Limb (tissue), 2 donors: ENCODE measurements around the gene ARID3A.

ENCODE experiments used
- DNase-seq, 2 donors: peaks; one replicate each; pipeline ENCODE4 v3.0.0-alpha.2; 2016; ENCODE audit errors: extremely low spot score in 2 of 2

Gene ARID3A

DNA sequence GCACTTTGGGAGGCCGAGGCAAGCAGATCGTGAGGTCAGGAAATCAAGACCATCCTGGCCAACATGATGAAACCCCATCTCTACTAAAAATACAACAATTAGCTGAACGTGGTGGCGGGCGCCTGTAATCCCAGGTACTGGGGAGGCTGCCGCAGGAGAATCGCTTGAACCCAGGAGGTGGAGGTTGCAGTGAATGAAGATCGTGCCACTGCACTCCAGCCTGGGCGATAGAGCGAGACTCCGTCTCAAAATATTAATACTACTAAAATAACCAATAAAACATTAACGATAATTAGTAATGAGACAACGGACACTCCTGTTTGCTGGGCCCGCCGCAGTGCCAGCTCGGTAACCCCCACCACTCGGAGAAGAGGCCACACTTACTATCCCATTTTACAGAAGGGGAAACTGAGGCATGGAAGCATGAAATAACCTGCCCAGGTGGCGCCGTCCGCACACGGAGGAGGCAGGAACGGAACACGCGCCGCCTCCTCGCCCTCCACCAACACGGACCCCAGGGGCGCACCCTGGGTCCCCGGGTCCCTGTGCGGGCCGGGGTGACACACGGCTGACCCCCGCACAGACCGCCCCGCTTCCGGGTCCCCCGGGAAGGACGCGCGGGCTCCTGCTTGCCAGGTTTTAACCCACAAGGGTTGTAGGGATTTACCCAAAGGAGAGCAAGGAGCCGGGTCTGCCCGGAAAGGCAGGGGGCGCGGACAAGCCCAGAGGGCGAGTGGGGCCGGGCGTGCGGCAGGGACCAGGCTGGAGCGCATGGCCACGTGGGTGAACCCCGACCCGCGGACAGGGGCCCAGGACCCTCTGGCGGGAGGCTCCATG, 14.4 kb upstream of the ARID3A start:
- peak in 1 of 2 donors; percentile 48 for DNase-seq

DNA sequence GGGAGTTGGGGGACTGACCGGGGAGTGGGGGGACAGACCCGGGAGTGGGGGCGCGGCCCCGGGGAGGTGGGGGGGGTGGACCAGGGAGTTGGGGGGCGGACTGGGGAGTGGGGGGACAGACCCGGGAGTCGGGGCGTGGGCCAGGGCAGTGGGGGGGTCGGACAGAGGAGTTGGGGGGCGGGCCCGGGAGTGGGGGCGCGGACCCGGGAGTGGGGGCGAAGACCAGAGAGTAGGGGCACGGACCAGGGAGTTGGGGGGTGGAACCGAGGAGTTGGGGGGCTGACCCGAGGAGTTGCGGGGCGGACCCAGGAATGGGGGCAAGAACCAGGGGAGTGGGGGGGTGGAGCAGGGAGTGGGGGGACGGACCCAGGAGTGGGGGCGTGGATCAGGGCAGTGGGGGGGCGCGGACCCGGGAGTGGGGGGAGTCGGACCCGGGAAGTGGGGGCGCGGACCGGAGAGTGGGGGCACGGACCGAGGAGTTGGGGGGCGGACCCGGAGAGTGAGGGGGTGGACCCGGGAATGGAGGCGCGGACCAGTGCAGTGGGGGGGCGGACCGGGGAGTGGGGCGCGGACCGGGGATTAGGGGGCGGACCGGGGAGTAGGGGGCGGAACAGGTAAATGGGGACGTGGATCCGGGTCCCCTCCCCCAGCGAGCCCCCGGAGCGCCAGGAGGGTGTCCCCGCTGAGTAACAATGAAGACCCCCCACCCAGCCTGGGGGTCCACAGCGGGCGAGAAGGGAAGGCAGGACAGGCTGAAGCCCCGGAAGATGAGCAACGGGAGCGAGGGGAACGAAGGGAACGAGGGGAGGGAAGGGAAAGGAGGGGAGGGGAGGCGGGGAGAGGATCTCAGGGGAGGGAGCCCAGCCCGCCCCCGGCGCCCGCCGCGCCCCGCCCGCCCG, 13.4 kb upstream of the ARID3A start:
- DNase-seq = no peak

DNA sequence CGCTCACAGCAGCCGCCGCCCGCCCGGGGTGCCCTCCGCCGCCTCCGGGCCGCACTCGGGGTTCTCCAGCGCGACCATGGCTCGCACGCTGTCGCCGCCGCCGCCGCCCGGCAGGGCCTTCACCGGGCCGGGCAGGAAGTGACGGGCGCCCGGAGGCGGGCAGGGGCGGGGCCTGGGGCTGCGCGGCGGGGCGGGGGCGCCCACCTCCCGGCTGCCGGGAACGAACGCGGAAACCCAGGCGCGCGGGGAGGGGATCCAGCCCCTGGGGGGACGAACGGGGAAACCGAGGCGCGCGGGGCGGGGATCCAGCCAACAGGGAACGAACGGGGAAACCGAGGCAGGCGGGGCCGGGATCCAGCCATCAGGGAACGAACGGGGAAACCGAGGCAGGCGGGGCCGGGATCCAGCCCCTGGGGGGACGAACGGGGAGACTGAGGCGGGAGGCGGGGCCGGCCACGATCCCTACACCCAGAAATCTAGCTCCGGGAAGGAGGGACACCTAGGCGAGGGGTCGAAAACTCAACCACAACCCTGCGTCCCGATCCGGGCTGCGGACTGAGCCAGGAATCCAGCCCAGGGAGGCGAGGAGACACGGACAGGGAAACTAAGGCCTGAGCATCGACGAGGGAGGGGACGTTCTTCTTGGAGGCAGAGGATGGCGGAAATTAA, 12.6 kb upstream of the ARID3A start, which contains the start of gene R3HDM4:
R3HDM4 (minus strand) TSS at position 140 of the 669 bp plus-strand sequence; CDS start at position 78, 62 bp downstream.
- peak in 1 of 2 donors; percentile 91 for DNase-seq

DNA sequence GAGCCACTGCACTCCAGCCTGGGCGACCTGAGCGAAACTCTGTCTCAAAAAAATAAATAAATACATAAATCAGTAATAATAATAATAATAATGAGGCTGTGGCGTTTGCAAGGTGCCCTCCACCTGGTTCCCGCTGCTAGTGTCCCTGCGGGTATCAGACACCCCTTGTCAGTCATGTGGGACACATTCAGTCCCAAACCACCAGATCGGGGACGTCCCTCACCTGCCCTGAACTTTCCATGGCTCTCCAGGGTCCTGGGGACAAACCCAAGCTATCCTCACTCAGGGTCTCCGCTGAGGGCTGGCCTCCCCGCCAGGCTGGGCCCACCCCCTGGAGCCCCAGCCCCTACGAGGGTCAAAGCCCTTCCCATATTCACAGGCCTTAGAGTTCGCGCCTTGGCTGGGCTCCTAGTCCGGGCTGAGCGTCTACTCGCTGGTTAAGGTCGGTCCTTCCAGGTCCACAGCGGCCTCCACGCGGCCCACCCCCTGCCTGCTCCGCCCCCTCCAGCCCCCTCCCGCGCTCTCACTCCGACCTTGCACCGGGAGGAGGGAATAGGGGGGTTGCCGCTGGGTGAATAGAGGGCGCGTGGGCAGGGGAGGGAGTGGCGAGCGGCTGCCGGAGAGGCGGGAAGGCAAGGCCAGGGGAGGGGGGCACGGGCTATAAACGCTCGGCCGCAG, 9.1 kb upstream of the ARID3A start:
- DNase-seq = peak in 1 of 2 donors; percentile 56

DNA sequence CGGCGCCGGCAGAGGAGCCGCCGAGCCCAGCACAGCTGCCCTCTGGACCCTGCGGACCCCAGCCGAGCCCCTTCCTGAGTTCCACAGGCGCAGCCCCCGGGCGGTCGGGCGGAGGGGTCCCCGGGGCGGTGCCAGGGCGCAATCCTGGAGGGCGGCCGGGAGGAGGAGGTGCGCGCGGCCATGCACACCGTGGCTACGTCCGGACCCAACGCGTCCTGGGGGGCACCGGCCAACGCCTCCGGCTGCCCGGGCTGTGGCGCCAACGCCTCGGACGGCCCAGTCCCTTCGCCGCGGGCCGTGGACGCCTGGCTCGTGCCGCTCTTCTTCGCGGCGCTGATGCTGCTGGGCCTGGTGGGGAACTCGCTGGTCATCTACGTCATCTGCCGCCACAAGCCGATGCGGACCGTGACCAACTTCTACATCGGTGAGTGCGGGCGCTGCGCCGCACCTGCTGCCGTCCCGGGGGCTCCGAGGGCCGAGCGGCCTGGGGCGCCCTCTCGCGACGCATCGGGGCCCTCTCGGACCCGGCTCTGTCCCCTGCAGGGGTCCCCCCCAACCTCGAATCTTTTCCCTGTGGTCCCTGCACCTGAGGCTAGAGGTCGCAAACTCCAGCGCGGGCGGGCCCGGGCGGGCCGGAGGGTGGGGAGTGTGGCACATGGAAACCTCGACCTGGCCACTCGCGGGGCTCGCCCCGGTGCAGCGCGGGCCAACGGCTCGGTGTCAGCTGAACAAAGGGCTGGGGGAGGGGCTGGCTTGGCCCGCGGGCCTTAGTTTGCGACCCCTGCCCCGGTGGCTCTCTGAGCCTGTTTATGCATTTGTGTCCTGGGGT, 8.3 kb upstream of the ARID3A start, which contains the start of gene KISS1R:
KISS1R (plus strand) TSS at position 11 of the 829 bp plus-strand sequence; CDS start at position 181, 170 bp downstream.
- peak in 1 of 2 donors; percentile 64 for DNase-seq

DNA sequence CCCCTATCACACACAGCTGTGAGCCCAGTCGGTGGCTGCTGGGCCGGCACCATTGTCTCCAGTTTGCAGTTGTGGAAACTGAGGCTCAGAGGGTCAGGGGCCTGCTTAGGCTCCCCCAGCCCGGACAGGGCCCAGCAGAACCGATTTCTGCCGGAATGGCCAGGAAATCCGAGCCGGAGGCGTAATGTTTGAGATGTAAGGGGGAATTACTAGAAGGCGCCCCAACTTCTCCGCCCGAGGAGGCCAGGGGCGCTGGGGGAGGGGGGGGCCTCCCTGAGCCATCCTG, 7.7 kb upstream of the ARID3A start:
- no peak for DNase-seq

DNA sequence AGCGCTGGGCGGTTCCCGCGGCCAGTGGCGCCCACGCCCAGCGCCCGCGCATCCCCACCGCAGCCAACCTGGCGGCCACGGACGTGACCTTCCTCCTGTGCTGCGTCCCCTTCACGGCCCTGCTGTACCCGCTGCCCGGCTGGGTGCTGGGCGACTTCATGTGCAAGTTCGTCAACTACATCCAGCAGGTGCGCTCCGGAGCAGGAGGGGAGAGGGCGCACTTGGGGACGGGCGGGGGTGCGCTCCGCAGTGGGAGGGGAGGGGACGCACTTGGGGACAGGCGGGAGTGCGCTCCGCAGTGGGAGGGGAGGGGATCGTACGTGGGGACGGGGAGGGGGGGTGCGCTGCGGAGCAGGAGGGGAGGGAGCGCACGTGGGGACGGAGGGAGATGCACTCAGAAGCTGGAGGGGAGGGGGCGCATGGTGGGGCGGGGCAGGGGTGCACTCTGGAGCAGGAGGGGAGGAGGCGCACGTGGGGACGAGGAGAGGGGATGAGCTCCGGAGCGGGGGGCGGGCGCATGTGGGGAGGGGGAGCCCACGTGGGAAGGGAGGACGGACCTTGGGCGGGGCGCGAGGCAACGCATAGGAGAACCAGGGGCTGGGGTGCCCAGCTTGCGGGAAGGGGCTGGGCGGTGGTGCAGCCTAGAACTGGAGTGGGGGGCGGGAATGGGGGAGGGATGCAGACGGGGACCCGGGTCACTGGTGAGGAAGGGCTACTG, 7.2 kb upstream of the ARID3A start:
- DNase-seq = peak in 1 of 2 donors; percentile 46

DNA sequence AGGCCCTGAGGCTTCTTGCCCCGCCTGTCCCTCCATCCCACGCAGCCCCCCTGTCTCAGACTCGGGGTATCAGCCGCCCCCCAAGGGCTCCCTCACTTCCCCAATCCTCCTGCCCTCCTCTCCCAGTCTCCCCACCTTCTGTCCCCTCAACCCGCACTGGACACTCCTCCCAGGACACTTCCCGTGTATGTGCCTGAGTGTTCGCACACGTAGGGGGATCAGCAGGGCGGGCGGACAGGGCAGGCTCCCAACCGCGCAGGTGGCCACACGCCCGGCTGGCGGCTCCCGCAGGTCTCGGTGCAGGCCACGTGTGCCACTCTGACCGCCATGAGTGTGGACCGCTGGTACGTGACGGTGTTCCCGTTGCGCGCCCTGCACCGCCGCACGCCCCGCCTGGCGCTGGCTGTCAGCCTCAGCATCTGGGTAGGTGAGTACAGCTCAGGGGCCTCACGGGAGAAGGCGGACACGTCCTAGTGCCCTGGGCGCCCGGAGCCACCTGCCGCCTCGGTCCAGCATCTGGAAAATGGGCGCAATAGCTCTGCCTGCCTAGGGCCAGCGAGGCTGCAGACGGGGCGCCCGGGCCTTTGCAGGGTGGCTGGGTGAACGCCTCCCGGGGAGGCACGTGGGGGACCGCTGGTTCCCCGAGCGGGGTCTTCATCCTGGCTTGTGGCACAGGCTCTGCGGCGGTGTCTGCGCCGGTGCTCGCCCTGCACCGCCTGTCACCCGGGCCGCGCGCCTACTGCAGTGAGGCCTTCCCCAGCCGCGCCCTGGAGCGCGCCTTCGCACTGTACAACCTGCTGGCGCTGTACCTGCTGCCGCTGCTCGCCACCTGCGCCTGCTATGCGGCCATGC, 6.4 kb upstream of the ARID3A start:
- DNase-seq = peak in 1 of 2 donors; percentile 48

DNA sequence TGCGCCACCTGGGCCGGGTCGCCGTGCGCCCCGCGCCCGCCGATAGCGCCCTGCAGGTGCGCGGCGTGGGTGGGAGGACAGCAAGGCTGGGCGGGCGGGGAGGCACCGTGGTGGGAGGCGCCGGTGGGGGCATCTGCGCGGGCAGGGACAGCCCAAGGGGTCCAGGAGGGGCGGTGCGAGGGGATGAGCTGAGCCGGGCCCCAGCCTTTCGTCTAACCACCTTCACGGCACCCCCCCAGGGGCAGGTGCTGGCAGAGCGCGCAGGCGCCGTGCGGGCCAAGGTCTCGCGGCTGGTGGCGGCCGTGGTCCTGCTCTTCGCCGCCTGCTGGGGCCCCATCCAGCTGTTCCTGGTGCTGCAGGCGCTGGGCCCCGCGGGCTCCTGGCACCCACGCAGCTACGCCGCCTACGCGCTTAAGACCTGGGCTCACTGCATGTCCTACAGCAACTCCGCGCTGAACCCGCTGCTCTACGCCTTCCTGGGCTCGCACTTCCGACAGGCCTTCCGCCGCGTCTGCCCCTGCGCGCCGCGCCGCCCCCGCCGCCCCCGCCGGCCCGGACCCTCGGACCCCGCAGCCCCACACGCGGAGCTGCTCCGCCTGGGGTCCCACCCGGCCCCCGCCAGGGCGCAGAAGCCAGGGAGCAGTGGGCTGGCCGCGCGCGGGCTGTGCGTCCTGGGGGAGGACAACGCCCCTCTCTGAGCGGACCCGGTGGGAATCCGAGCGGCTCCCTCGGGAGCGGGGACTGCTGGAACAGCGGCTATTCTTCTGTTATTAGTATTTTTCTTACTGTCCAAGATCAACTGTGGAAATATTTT, 5.6 kb upstream of the ARID3A start:
- peak in 1 of 2 donors; percentile 62 for DNase-seq

DNA sequence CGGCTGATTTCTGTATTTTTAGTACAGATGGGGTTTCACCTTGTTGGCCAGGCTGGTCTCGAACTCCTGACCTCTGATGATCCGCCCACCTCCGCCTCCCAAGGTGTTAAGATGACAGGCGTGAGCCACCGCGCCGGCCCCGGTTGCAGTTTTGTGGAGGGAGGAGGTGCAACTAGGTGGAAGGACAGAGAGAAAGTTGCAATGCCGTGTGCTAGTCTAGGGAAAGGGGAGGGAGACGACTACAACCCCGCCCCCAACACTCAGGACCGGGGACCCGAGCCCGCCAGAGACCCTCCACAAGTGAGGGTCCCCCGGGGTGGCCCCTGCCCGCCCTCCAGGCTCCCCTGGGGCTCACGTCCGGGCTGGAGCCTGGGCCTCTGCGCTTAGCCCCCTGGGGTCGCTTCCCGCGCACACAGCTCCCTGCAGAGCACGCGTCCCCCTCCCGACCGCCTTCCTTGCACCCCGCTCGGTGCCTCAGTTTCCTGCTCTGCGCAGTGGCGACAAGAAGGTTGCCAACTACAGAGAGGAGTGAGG, 1.2 kb upstream of the ARID3A start:
- DNase-seq = no peak

DNA sequence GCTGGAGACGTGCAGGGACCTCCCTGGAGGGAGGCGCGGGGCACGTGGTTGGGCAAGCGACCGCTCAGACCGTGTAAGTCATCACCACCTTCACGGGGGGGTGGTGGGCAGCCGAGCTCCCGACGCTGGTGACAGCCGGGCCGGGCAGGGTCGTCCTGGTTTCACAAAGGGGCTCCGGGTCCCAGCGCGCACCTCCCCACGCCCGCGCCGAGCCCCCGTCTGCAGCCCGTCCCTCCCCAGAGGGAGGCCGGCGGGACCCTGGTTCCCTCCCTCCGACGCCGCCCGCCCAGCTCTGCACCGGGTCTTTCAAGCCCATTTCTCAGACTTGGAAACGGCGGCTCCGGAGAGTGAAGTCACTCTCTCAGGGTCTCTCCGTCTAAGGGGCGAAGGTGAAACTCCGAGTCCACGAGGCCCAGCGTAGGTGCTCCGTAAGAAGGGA, 729 bp upstream of the ARID3A start:
- DNase-seq = peak in 1 of 2 donors; percentile 74

DNA sequence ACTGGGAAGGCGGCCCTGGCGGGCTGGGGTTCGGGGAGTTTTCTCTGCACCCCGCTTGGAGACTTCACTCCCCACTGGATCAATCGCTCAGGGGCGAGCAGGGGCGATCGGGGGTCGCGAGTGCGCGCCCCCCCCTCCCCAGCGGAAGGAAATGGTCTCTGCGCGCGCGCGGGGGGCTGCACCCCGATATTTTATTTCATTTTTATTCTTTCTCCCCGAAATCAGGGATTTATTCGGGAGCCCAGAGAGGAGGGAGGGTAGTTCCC, 421 bp downstream of the ARID3A start:
- no peak for DNase-seq

DNA sequence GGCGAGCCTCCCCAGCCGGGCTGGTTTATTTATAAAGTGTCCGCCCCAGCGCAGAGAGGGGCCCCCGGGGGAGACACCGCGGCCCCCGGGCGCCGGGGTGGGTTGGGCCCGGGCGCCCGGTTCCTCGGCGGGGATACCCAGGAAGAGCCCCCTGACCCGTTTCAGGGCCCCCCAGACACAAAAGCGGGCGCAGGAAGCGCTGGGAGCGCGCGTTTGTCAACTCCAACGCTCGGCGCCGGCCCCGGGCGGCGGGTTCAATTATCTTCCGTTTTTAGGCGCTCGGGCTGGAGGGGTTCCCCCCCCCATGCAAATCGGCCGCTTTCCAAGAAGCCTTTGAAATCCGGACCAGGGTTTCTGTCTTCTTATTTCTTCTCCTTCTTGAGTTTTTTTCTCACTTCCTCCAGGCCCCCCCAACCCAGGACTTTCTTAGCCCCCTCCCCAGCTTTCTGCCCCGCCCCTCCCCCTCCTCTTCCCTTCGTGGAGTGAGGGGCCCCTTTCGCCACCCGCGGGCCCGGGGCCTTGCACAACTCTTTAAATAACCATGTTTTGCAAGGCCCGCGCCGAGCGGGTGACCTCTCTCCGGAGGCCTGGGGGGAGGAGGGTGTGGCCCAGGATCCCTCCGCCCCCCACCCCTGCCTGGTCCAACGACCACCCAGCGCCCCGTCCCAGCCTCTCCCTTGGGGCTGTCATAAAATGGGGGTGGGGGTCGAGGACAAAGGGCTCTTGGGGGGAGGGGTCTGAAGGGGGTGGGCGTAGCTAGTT, 935 bp downstream of the ARID3A start:
- peak in 1 of 2 donors; percentile 72 for DNase-seq

DNA sequence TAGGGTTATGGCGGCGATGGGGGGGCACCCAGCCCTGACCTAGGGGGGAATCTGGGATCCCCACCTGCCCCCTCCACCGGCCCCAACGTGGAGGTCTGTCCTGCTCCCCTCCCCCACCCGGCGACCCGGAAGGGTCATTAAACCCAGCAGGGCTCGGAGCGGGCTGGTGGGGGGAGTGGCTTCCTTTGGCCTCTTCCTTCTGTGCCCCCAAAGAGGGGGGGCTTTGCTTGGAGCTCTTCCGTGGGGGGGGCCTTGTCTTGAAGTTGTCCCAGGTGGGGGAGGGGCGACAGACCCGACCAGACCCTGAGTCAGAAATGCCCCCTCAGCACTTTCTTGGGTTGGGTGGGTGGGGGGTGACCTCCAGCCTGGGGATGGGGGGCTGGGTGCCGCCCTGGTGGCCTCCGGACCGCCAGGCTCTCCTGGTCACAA, 1.5 kb downstream of the ARID3A start:
- DNase-seq = peak in 1 of 2 donors; percentile 67

DNA sequence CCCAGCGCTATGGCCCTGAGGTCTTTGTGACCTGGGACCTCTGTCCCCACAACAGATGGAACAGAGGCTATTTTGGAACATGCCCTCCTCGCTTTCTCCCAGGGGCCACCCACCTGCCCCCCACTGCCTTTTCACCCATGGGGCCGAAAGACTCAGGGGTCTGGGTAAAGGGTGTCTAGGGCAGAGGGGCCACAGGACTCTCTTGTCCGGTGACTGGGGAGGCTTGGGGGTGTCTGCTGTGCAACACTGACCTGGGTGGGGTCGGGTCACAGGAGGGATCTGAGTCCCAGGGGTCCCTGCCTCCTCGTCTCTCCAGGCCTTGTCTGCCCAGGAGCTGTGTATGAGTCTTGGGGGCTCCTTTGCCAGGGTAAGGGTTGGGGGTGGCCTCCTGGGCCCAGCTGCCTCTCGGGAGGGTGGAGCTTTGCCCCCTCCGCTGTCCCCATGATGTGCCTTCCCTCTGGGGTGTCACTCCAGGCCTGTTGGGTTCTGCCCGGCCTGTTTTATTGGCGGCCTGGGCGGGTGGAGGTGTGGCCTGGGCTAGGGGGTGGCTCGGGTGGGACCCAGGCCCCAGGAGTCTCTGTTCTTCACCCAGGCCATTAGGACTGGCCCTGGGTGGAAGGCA, 2.1 kb downstream of the ARID3A start:
- no peak for DNase-seq

DNA sequence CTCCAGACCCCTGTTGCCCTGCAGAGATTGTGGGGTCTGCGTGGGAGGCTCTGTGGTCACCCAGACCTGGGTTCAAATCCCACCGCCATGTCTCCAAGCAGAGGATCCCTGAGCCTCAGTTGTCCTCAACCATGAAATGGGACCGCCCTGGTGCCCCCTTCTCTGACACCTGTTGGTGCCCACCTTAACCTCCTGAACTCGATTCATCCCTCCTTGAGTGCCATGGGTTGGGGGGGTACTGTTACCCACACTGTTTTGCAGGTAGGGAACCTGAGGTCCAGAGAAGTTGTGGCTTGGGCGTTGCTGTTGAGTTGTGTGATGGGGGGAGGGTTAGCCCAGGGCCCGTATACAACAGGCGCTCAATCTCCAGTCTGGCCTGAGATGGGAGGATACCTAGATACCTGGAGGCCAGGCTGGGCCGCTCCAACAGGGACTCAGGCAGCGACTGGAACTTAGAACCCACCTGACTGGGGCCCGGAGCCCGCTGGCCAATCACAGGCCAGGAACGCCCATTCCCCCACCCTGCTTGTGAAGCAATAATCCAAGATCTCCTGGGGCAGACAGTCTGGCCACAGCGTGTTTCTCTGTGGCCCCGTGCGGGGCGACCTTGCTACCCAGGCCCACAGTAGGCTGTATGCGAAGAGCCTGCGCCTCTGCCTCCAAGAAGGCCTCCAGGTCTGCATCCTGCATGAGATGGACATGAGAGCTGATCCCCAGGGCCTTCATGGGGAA, 2.8 kb downstream of the ARID3A start:
- DNase-seq = no peak
